Fibroblast of upper back skin (primary cell): ENCODE measurements around the gene SCYGR5.
A peak's percentile ranks its signal among the peaks of the same experiment; 100 is the strongest.
"Not testable (repeated sequence)": the region's sequence is repeated elsewhere in the genome, so short reads cannot be mapped to it uniquely, and the experiment has no call there.

Source experiments
- DNase-seq: peaks from one replicate; pipeline ENCODE4 v3.0.0-alpha.2; 2013

Gene SCYGR5, protein sequence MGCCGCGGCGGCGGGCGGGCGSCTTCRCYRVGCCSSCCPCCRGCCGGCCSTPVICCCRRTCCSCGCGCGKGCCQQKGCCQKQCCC

DNA sequence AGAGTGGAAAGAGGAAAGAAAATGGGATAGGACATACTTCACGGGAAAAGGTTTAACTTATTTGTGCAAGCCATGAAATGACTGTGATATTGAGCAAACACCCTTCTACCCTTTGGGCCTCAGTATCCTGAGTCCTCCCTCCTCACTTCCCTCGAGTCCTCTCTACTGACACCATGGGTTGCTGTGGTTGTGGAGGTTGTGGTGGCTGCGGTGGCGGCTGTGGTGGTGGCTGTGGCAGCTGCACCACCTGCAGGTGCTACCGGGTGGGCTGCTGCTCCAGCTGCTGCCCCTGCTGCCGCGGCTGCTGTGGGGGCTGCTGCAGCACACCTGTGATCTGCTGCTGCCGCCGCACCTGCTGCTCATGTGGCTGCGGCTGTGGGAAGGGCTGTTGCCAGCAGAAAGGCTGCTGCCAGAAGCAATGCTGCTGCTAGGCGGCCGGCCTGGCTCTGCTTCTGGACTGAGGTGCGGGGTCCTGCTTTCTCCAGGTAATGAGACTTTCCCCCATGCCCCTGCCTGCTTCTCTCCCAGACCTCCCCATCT lies at the start of gene SCYGR5:
TSS of gene SCYGR5 (plus strand) at position 174 of the 540 bp plus-strand sequence. CDS start at position 174, 0 bp downstream.
- not testable (repeated sequence) for DNase-seq

DNA sequence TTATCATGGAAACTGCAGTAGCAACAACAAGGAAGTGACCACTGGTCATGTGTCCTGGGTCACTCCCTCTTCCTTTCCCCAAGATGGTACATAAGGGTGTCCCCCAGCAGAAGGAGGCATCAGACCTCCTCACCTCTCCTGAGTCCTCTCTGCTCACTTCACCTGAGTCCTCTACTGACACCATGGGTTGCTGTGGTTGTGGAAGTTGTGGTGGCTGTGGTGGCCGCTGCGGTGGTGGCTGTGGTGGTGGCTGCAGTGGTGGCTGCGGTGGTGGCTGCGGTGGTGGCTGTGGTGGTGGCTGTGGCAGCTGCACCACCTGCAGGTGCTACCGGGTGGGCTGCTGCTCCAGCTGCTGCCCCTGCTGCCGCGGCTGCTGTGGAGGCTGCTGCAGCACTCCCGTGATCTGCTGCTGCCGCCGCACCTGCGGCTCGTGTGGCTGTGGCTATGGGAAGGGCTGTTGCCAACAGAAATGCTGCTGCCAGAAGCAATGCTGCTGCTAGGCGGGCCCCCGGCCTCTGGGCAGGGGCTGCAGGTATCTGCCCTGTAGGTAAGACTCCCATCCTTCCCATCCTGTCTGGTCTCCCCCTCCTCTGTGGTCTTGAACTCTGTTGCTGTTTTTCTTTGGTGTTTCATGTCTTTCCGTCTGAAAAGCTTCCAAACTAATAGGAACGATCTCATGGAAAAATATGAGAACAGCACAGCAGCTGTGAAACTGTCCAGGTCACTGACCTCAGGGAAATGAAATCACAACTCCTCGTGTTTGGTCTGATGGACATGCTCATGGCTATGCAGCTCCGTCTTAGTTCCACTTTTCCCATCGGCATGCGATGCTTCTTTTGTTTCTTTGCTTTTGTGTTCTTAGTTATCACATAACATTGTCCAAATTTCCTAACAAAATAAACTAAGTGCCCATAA lies 49.0 kb upstream of the SCYGR5 start, which contains the start of gene SCYGR4:
TSS of gene SCYGR4 (plus strand) at position 183 of the 915 bp plus-strand sequence. CDS start at position 183, 0 bp downstream.
- no peak for DNase-seq

DNA sequence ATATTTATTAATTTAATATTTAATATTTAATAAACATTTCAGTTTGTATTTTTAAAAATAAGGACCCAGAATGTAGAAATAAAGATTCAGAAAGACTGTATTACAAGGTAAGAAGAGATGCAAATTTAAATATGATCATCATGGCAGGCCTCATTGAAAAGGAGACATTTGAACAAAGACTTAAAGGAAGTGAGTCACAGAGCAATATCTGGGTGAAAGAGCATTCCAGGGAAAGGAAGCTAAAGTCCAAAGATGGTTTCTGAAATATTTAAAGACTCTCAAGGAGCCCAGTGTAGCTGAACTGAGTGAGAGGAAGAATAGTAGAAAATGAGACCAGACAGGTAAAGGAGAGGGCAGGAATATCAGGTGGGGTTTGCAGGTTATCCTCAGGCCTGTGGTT lies 43.4 kb upstream of the SCYGR5 start:
- DNase-seq, result peak; percentile 69

DNA sequence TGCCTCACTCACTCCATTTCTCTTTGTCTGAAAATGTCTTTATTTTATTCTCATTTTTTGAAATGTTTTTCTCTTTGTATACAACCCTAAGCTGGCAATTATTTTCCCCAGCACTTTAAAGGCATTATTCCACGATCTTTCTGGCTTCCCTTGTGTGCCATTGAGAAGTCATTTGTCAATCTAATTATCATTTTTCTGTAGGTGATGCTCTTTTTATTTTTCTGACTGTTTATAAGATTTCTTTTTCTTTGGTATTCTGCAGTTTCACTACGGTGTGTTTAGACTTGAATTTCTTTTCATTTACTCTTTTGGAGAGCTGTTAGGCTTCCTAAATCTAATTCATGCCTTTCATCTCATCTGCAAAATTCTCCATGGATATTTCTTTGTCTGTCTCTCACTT lies 41.2 kb upstream of the SCYGR5 start:
- DNase-seq, result no peak

DNA sequence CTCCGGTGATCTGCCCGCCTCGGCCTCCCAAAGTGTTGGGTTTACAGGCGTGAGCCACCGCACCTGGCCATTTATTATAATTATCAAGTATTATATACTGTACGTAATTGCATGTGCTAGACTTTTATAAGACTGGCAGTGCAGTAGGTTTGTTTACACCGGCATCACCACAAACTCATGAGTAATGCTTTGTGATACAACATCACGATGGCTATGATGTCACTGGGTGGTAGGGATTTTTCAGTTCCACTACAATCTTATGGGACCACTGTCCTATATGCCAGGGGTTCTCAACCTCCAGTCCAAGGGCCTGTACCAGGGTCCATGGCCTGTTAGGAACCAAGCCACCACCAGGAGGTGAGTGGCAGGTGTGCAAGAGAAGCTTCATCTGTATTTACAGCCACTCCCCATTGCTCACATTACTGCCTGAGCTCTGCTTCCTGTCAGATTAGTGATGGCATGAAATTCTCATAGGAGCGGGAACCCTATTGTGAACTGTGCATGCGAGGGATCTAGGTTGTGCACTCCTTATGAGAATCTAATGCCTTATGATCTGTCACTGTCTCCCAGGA lies 39.9 kb upstream of the SCYGR5 start:
- DNase-seq, result no peak

DNA sequence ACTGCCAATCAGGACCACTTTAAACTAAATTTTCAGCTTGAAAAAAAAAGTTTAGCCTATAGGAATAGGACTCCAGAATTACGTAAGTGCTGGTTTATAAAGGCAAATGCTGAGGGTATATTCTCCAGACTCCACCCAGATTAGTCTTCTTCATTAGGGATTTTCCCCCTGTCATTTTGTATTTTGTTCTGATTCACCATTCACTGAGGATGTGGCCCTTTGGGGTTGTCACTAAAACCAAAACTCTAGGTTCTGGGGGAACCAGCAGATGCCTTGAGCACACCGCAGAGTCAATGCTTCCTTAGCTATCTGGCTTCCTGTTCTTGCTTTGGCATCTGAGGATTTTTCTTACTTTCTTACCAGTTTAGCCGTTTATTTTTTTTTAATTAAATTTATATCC lies 38.8 kb upstream of the SCYGR5 start:
- DNase-seq, result no peak

DNA sequence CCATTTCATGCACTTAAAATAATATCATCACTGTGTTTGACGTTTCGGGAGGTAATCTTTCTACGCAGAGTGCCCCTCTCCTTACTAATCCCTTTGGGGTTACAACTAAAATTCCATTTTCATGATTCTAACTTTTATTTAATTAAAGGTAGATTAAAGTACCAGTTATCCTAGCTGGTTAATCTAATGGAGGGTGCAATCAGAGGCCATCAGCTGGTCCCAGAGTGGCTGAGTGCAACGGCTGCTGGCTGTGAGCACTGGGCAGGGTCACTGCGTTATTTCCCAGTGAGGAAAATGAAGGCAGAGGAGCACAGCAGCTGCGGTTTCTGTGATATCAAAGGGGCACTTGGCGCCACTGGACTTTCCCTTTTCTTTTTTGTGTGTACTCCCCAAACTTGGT lies 37.2 kb upstream of the SCYGR5 start:
- DNase-seq, result no peak

DNA sequence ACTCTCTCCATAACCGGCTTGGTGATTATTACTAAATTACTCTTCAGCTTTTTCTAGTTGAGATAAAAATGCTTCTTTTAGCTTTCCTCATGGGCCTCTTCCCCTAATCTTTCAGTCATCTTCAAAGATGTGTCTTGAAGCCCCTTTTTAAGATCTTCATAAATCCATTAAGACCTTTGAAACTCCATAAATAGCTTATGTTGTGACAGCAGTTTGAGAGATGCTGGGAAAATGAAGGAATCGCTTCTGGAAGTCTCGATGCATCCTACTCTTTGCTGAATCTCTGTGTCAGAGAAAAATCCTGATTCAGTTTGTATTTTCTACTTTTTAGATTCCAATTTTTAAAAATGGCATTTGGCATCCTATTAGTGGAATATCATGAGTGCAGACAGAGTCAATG lies 36.3 kb upstream of the SCYGR5 start:
- no peak for DNase-seq

DNA sequence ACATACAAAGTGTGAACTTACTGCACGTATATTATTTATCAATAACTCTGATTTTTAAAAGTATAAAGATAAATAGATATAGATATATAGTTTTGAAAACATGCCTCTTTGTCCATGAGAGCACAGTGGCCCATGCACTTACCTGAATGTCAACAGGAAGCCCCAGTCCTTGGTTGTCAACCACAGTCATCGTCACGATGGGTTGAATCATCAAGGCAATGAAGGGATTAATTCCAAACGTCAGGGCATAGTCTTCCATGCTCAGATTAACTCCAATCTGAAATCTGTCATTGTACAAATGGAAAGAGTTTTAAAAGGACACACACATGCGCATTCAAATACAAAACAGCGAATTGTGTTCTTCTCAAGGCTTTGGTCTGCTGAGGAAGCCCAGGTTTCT lies 33.8 kb upstream of the SCYGR5 start:
- DNase-seq, result no peak

DNA sequence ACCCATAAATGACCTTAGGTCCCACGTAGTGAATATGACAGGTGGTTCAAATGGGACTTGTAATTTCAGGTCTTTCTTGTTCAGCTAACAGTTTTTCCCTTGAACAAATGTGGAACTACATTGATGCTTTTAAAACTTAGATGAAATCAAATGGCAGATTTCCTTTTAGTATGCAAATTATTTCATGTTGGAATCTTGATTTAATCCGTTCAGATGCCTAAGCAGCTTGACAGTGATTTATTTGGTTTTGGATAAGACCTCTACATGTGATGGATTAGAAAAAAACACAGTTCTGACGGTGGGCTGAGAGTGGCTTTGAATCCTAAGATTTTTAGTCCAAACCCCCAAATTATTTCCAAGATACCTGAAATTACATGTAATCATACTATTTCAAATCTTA lies 32.4 kb upstream of the SCYGR5 start:
- DNase-seq, result no peak

DNA sequence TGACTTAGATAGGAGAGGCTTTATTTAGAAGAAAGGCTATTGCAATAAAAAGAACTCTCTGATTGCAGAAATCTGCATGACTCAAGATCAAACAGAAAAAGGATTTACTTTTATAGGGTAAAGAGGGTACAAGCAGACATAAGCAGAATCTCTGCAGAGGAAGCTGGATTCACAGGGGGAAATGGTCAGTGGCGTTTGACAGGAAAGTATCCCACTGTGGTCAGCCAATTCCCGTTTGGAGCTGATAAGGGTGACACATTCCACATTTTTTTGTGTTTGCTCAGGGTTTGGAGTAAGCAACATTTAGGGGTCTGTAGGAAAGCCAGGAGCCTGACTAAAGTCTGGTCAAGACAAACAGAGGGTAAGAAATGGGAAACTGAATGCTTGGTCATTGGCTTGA lies 23.9 kb upstream of the SCYGR5 start:
- DNase-seq, result no peak

DNA sequence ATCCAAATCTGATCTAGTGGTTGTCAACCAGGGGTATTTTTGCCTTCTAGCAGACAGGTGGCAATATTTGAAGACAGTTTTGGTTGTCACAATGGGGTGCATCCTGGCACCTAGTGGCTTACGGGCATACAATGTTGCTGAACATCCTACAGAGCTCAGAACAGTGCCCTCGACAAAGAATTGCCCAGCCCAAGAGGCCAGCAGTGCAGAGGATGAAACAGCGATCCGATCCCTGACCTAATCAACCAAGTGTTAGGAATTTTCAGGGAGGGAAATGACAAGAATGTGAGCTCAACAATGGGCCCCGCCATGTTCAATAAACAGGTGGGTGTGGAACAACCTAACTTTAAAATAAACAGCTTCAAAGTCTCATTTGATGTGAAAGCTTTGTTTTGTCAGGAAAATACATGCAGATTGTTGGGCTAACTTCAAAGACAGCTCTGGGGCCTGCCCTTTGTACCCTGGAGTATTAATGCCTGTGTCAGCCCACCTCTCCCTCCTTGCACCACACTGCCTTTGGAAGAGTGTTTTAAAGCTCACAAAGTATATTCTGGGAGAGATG lies 22.5 kb upstream of the SCYGR5 start:
- no peak for DNase-seq

DNA sequence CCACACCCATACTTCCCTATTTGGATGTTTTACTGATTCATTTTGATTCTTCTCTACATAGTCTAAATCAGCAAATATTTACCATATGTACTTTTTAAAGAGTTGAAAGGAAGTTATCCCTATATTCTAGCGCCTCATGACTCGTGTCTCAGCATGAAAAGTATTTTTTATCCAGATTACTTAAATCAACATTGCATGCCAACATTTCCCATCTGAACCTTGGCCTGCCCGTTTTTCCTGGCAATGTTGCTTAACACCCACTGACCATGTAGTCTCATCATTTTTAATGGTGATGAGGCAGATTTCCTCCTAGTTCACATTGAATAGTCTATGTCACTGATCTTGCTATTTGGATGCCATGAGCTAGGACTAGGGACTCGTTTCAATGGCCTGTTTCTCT lies 13.2 kb upstream of the SCYGR5 start:
- DNase-seq, result peak; percentile 20

DNA sequence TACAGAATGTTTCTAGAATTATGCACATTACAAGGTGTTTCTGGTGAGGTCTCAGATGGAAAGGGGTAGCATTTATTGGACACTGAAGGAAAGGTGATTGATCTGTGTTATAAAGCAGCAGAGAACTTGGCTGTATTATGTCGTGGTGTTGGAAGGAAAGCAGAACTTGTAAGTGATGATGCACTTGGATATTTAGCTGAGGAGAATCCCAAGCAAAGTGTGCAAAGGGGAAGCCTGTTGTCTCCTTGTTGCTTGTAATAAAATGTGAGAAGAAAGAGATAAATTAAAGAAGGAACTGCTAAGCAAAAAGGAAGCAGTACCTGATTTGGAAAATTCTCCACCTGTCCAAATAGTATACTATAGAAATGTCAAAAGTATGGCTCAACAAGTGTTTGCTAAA lies 12.2 kb upstream of the SCYGR5 start:
- DNase-seq, result no peak

DNA sequence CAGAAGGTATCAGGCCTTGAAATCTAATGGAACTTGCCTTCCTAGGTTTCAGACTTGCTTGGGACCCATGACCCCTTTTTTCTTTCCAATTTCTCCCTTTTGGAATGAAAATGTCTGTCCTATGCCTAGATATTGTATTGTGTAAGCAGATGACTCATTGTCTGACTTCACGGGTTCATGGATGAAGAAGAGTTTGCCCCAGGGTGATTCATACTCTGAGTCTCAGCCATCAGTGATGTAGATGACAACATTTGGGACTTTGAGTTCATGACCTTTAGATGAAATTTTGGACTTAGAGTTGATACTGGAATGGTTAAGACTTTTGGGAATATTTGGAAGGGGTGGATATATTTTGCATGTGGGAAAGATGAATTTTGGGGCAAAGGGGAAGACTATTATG lies 11.2 kb upstream of the SCYGR5 start:
- peak; percentile 84 for DNase-seq

DNA sequence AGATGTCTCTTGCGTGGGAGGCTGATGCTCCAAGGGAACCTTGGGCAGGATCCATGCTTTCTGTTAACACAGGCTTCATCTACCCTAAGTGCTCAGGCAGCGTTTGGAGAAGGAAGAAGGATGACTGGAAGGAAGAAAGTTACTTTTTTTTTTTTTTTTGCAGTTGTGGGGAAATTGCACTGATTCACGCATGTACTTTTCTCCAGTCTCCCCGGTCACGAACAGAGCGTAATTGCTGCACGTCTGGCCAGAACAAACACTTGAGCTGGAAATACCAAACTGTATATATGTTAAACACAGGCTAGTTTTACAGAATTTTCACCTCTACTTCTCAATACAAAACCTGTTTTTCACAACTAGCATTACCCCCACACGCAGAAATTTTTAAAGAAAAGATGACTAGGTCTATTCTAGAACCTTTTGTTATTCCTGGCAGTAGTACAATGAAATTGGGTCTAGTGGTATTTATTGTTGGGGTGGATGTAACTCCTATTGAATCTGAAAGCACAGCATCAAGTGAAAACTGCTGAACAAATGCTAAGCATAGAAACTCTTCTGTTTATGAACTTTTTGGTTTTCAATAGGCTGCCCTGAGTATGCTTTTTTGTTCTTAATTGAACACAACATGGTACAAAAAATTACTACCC lies 9.3 kb upstream of the SCYGR5 start:
- no peak for DNase-seq

DNA sequence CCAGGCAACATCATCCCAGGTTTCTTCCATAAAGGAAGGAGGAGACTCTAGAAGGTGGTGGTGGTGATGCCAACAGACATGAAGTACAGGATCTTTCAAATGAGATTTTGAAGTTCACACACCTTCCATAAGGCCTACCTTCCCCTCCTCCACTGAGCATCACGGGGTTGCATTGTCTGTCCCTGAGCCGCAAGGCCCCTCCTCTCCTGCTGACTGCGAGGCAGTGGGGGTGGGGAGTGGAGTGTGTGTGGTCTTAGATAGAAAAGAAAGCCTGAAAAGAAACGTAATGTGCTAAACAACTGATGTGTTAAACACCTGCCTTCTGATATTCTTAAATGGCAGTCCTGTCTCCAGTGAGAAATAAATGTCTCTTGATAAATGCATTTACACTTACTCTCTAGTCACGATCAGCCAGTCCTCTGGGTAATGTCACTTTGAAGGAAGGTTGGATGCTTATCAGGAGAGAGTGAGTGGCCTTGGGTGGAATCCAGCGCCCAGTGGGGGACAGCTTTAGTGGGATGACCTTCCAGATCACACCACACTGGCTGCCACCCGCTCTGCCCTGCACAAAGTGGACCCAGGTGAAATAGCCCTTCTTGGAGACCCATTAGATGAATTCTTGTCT lies 5.5 kb upstream of the SCYGR5 start:
- DNase-seq, result no peak

DNA sequence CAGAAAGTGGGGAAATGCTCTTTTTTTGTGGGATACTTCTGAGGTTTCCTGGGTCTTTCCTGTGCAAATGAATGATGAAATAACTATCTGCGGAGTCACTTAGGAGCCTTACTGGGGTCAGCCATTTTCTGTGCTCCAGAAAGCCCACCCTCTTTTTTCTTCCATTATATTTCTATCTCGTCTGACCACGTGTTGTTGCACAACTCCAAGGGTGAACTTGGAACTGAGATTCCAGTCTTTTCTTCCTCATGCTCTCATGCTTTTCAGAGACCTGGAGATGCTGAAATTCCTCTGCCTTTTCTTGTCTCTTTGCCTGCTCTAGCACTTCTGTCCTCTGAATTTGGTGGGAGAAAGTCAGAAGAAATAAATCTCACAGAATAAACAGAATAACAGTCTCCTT lies 4.8 kb upstream of the SCYGR5 start:
- DNase-seq, result no peak

DNA sequence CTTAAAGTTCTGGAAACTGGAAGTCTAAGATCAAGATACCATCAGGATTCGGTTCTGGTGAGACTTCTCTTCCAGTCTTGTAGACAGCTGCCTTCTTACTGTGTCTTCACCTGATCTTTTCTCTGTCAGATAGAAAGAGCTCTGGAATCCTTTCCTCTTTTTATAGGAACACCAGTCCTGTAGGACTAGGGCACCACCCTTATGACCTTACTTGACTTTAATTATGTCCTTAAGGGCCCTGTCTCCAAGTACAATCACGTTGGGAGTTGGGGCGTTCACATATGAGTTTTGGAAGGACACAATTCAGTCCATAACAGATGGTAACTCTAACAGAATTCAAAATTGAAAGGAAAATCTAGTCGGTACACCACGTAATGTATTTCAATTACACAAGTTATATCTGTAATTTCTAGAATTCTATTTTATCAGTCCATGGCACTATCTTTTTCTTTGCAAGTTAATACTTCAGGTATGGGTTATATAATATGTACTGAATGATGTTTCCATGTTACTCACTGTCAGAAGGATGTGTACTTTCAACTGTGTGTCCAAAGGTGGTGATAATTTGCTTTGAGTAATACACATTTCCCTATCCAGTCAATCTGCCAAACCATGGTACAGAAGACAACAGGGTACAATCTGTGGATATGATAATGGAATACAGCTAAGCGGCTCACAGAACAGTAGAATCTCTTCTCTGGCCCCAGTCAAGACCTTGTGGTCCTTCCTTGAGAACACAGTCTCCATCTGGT lies 1.2 kb upstream of the SCYGR5 start:
- DNase-seq, result no peak

DNA sequence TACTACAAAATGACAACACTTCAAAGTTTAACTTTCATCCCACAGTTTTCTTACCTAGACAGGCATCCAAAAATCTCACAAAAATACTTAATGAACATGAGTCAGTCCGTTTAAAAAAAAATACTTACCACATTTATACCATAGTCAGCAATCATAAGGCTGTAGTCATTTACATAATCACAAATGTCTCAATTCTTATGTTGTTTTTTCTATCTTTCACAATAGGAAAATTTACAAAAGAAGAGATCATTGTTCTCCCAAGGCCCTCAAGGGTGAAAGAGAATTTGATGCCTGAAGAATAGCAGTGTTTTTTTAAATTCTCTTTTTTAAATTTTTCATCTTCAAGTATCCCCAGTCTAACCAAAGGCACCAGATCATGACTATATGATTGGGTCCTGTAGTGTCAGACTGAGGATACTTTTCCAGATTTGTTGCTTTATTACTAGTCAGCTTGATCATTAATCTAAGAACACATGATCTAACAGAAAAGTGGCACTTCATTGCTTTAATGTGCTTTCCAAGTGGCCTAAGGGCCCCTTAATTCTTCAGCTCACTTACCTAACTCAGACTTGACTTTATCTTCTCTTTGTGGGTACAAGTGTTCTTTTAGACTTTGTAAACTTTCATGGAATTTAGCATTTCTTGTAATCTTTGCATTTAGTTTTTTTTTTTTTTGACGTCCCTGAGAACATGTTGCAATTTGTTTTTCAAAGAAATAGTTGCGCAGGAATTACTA lies 4.7 kb downstream of the SCYGR5 start:
- DNase-seq, result no peak

DNA sequence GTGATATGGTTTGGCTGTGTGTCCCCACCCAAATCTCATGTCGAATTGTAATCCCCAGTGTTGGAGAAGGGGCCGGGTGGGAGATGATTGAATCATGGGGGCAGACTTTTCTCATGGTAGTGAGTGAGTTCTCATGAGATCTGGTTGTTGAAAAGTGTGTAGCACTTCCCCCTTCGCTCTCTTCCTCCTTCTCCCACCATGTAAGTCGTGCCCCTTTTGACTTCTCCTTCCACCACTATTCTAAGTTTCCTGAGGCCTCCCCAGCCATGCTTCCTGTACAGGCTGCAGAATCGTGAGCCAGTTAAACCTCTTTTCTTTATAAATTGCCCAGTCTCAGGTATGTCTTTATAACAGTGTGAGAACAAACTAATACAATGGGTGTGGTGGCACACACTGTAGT lies 7.0 kb downstream of the SCYGR5 start:
- not testable (repeated sequence) for DNase-seq
